Heart left ventricle (tissue), 13 donors: ENCODE data around the gene NKAIN2.

ENCODE experiments used
- CTCF ChIP-seq, 12 donors: fragments of 200-600 bp; sonication (generic) in 4 of 12; IDR thresholded peaks; one replicate each; pipeline versions ENCODE4 v1.5.0 to v1.8.0; 2018 to 2022; ENCODE audit warnings: antibody characterized with exemption in 12 of 12, mild to moderate bottlenecking in 5 of 12
- POLR2A ChIP-seq, 2 donors: fragments of 450-650 bp; IDR thresholded peaks; one replicate each; pipeline ENCODE4 v1.6.1; 2017; ENCODE audit warnings: antibody characterized with exemption in 2 of 2, mild to moderate bottlenecking in 2 of 2, moderate library complexity in 2 of 2
- donor health status: ischemic (EF 13 %, LVEDD 7.1; RV severe dilation, severe dysfunction).
- donor health status: DM: no; HTN: yes; CAD: no.
- donor health status: DM: no; HTN: no; CAD: no.
- donor health status: ischemic (EF 25% LVEDD 6.9; RV normal size, moderate dysfunction).
- donor health status: ischemic (EF 25% LVEDD 5.7; RV mildly dilated, moderate dysfunction).
- donor health status: ischemic (EF 35%, LVEDD 5.7; RV mildly dilated, moderate dysfunction).
- donor health status: nonischemic (EF 11% LVEDD 7.7; RV severe dilation, severe dysfunction).
- donor health status: DM: yes; HTN: yes; CAD: no.
- donor health status: PGD.
- donor health status: ischemic (EF 29% LVEDD 5.4; RV normal size, mild dysfunction).
- donor health status: nonischemic (EF 23%, LVEDD 6.1; RV moderate dilation, normal function).

- no peak for TF ChIP-seq CTCF (IDR thresholded peaks at IDR 0.05)
- no peak for TF ChIP-seq POLR2A (IDR thresholded peaks at IDR 0.05)
Measured at GRCh38 chr6:124064317-124065113, 260.9 kb downstream of the NKAIN2 start.
